GM21825 (cell line): ENCODE measurements around the gene ACYP2.

ENCODE experiments used
- ATAC-seq: cut with Tn5 transposase; IDR thresholded peaks from one replicate; pipeline ENCODE4 v1.9.1; 2021; ENCODE audit warnings: mild to moderate bottlenecking, moderate library complexity; ENCODE audit not compliant: unreplicated experiment

Gene ACYP2

GRCh38 chr2:54149638-54150441, 34.4 kb downstream of the ACYP2 start:
- no peak for ATAC-seq

- no peak for ATAC-seq
These were observed 42.9 kb downstream of the ACYP2 start for GRCh38 chr2:54158311-54158710.

GRCh38 chr2:54161660-54162424, 46.4 kb downstream of the ACYP2 start:
- ATAC-seq: no peak

GRCh38 chr2:54164106-54164505, 48.7 kb downstream of the ACYP2 start:
- no peak for ATAC-seq

- no peak for ATAC-seq
These were observed 50.8 kb downstream of the ACYP2 start for GRCh38 chr2:54166121-54166773.

GRCh38 chr2:54176577-54176976, 61.2 kb downstream of the ACYP2 start:
- ATAC-seq: no peak

- no peak for ATAC-seq
These were observed 67.9 kb downstream of the ACYP2 start for GRCh38 chr2:54183281-54183680.

- ATAC-seq: no peak
These were observed 68.6 kb downstream of the ACYP2 start for GRCh38 chr2:54183972-54184371.

- ATAC-seq: no peak
These were observed 69.7 kb downstream of the ACYP2 start for GRCh38 chr2:54185105-54185504.

- ATAC-seq: no peak
These were observed 71.9 kb downstream of the ACYP2 start for GRCh38 chr2:54187331-54187730.

- ATAC-seq: no peak
These were observed 74.1 kb downstream of the ACYP2 start for GRCh38 chr2:54189539-54189938.

- ATAC-seq: no peak
These were observed 76.1 kb downstream of the ACYP2 start for GRCh38 chr2:54191361-54192135.

- ATAC-seq: no peak
These were observed 79.6 kb downstream of the ACYP2 start for GRCh38 chr2:54194761-54195750.

- no peak for ATAC-seq
These were observed 81.2 kb downstream of the ACYP2 start for GRCh38 chr2:54196646-54197045.

- ATAC-seq: no peak
These were observed 89.1 kb downstream of the ACYP2 start for GRCh38 chr2:54204476-54204875.

- no peak for ATAC-seq
These were observed 91.2 kb downstream of the ACYP2 start for GRCh38 chr2:54206596-54206995.

- ATAC-seq: no peak
These were observed 92.3 kb downstream of the ACYP2 start for GRCh38 chr2:54207666-54208195.

GRCh38 chr2:54208364-54209240, 93.2 kb downstream of the ACYP2 start:
- no peak for ATAC-seq

GRCh38 chr2:54209379-54209778, 94.0 kb downstream of the ACYP2 start:
- ATAC-seq: no peak
